ENCODE data around the gene HS6ST1.

GRCh38 chr2:128236491-128237035, 82.1 kb downstream of the HS6ST1 start:
- TF ChIP-seq CTCF (IDR thresholded peaks at IDR 0.05), result no peak
- TF ChIP-seq REST (IDR thresholded peaks at IDR 0.05; ENCODE audit: insufficient read depth in 1 of 2, low read depth in 2 of 2, low read length in 1 of 2), result no peak
- no peak for TF ChIP-seq POLR2AphosphoS5 (IDR thresholded peaks at IDR 0.05; ENCODE audit: low read depth, low read length)
- TF ChIP-seq SIN3A (IDR thresholded peaks at IDR 0.05; ENCODE audit: borderline replicate concordance, insufficient read depth, low read depth, low read length), result no peak
- TF ChIP-seq TCF7L2 (IDR thresholded peaks at IDR 0.05; ENCODE audit: low read depth, low read length), result no peak

All from Panc1 (cell line).